Fibroblast of the aortic adventitia (primary cell): ENCODE data around the gene KNDC1. TPM values are rescaled to one million over a fixed set of nuclear protein-coding genes. Genes with fewer than 3 reads are reported as not detected.
"Not testable (repeated sequence)": the region's sequence is repeated elsewhere in the genome, so short reads cannot be mapped to it uniquely, and the experiment has no call there.

ENCODE experiments used
- DNase-seq: peaks from one replicate; pipeline ENCODE4 v3.0.0-alpha.2; 2010; ENCODE audit warnings: low read depth
- H3K4me3 ChIP-seq: 2 replicates; pipeline ENCODE4 v1.5.1; 2011; ENCODE audit warnings: low read depth, mild to moderate bottlenecking, control low read depth, low read length, moderate library complexity
- CTCF ChIP-seq: IDR thresholded peaks from 2 replicates; pipeline ENCODE4 v1.5.1; 2011; ENCODE audit warnings: mild to moderate bottlenecking, low read length, control low read depth, inconsistent platforms; ENCODE audit not compliant: insufficient read depth
- total RNA-seq: library from RNA; depleted of rRNA; stranded (reverse); fragments of >200 nt; gene quantifications from 2 replicates; pipeline ENCODE4 v1.2.3, GENCODE V29; 2012; ENCODE audit warnings: low replicate concordance

KNDC1 gene
- total RNA-seq, 1 donor = under 0.01 TPM

GRCh38 chr10:133142523-133143199 lies 17.4 kb upstream of the KNDC1 start:
- TF ChIP-seq CTCF = no peak
- no peak for DNase-seq
- H3K4me3 ChIP-seq = no peak overlapping the region

- no peak for TF ChIP-seq CTCF
- H3K4me3 ChIP-seq = no peak overlapping the region
- no peak for DNase-seq
These were observed 16.9 kb upstream of the KNDC1 start for GRCh38 chr10:133143200-133143533.

- no peak for DNase-seq
- no peak overlapping the region for H3K4me3 ChIP-seq
- no peak for TF ChIP-seq CTCF
These were observed 16.5 kb upstream of the KNDC1 start for GRCh38 chr10:133143546-133143945.

GRCh38 chr10:133144771-133145170 lies 15.2 kb upstream of the KNDC1 start:
- TF ChIP-seq CTCF = no peak
- DNase-seq = no peak
- no peak overlapping the region for H3K4me3 ChIP-seq

GRCh38 chr10:133150226-133150625 lies 9.8 kb upstream of the KNDC1 start:
- no peak for TF ChIP-seq CTCF
- no peak for DNase-seq
- H3K4me3 ChIP-seq = no peak overlapping the region

- no peak for TF ChIP-seq CTCF
- DNase-seq = no peak
- no peak overlapping the region for H3K4me3 ChIP-seq
These were observed 9.4 kb upstream of the KNDC1 start for GRCh38 chr10:133150656-133151055.

- not testable (repeated sequence) for DNase-seq, H3K4me3 ChIP-seq
These were observed 8.9 kb upstream of the KNDC1 start for GRCh38 chr10:133151071-133151470.
